Thyroid gland (tissue), 4 donors: ENCODE data around the gene SMYD4. TPM values are rescaled to one million over a fixed set of nuclear protein-coding genes. Genes with fewer than 3 reads are reported as not detected.
"Not testable (repeated sequence)": the region's sequence is repeated elsewhere in the genome, so short reads cannot be mapped to it uniquely, and the experiment has no call there.

Experiments used
- DNase-seq, 2 donors: peaks; one replicate each; pipeline ENCODE4 v3.0.0-alpha.2; 2019
- H3K27ac ChIP-seq, 3 donors: fragments of 200-600 bp; sonication (generic); 1 replicate in 2 of 3; 2 replicates in 1 of 3; pipeline ENCODE4 v1.5.1; 2016 to 2019; ENCODE audit warnings: mild to moderate bottlenecking in 1 of 3, moderate library complexity in 1 of 3
- H3K27me3 ChIP-seq: fragments of 200-600 bp; sonication (generic); one replicate; pipeline ENCODE4 v1.5.1; 2019
- H3K36me3 ChIP-seq, 2 donors: fragments of 200-600 bp; sonication (generic); one replicate each; pipeline ENCODE4 v1.5.1; 2016 to 2019
- H3K4me1 ChIP-seq, 2 donors: fragments of 200-600 bp; sonication (generic); one replicate each; pipeline ENCODE4 v1.5.1; 2017 to 2019
- H3K4me3 ChIP-seq, 3 donors: fragments of 200-600 bp; sonication (generic); replicated peaks in 1 of 3; 1 replicate in 2 of 3; 2 replicates in 1 of 3; pipeline ENCODE4 v1.5.1; 2016; ENCODE audit warnings: mild to moderate bottlenecking in 1 of 3
- H3K9me3 ChIP-seq: fragments of 200-600 bp; sonication (generic); one replicate; pipeline ENCODE4 v1.5.1; 2017
- CTCF ChIP-seq, 6 experiments: fragments of 200-600 bp in 3 of 6; fragments of 450-650 bp in 3 of 6; sonication (generic) in 3 of 6; IDR thresholded peaks; one replicate each; pipeline ENCODE4 v1.5.1; 2016 to 2019; ENCODE audit warnings: antibody characterized with exemption in 6 of 6, mild to moderate bottlenecking in 2 of 6, inconsistent platforms in 1 of 6, moderate library complexity in 1 of 6
- POLR2A ChIP-seq, 2 donors: fragments of 450-650 bp; IDR thresholded peaks; one replicate each; pipeline ENCODE4 v1.6.1; 2017; ENCODE audit warnings: antibody characterized with exemption in 2 of 2, mild to moderate bottlenecking in 2 of 2, moderate library complexity in 1 of 2
- WGBS, 2 donors: methylation state at CpG; one replicate each; pipeline ENCODE4 v1.1.5; 2017; 5-methylcytosine and 5-hydroxymethylcytosine counted together
- intact Hi-C: fragments of 100-400 bp; cut with DNase I; formaldehyde crosslinking; loops from one replicate; pipeline ENCODE4 v1.15.1; 2023
- total RNA-seq, 4 donors: library from RNA; depleted of rRNA; stranded (reverse); fragments of >200 nt; gene quantifications; one replicate each; pipeline ENCODE4 v1.2.3, GENCODE V29; 2016

The SMYD4 gene
- total RNA-seq, 4 donors from 2014 or later, result 19.3 to 21.9 (median 20.4) TPM

- H3K27ac ChIP-seq, result no peak overlapping the region
- H3K27me3 ChIP-seq, result no peaks in the 10 kb centered on the region
- WGBS, 2 donors, result 96 to 97% methylated on average over 1 of the region's 1 CpG
- DNase-seq, result no peak
- no peak for TF ChIP-seq CTCF (IDR thresholded peaks at IDR 0.05)
- no peak for TF ChIP-seq POLR2A (IDR thresholded peaks at IDR 0.05)
- H3K9me3 ChIP-seq, result no peaks in the 10 kb centered on the region
- no peaks in the 10 kb centered on the region for H3K4me1 ChIP-seq
- H3K4me3 ChIP-seq, result no peak overlapping the region
- intact Hi-C loops, result no loop called here
- peaks cover 0 to 16% of the 10 kb centered on the region in 2 donors for H3K36me3 ChIP-seq
Observed at GRCh38 chr17:1802429-1802828, 27.3 kb downstream of the SMYD4 start.

- Histone ChIP-seq H3K27me3 (no peaks in the 10 kb centered on the region), H3K4me3 (no peak overlapping the region), H3K36me3 (peaks cover 0 to 16% of the 10 kb centered on the region in 2 donors), H3K9me3 (no peaks in the 10 kb centered on the region), H3K27ac (no peak overlapping the region), H3K4me1 (peaks cover 0 to 9% of the 10 kb centered on the region in 2 donors)
- no peak for TF ChIP-seq POLR2A (IDR thresholded peaks at IDR 0.05)
- TF ChIP-seq CTCF (IDR thresholded peaks at IDR 0.05), result no peak
- WGBS, 2 donors, result 81 to 84% methylated on average over 4 of the region's 4 CpGs
- no peak for DNase-seq
- intact Hi-C loops, result no loop called here
Observed at GRCh38 chr17:1800712-1801111, 29.0 kb downstream of the SMYD4 start.

- TF ChIP-seq CTCF (IDR thresholded peaks at IDR 0.05) (no peak), POLR2A (IDR thresholded peaks at IDR 0.05) (no peak)
- no peak overlapping the region for H3K27ac ChIP-seq
- no peak for DNase-seq
- intact Hi-C loops, result no loop called here
- no peak overlapping the region for H3K4me3 ChIP-seq
- H3K9me3 ChIP-seq, result no peaks in the 10 kb centered on the region
- WGBS, 2 donors, result 89% methylated on average over 7 of the region's 7 CpGs
- peaks cover 0 to 16% of the 10 kb centered on the region in 2 donors for H3K36me3 ChIP-seq
- peaks cover 0 to 9% of the 10 kb centered on the region in 2 donors for H3K4me1 ChIP-seq
- H3K27me3 ChIP-seq, result no peaks in the 10 kb centered on the region
Observed at GRCh38 chr17:1800240-1800639, 29.5 kb downstream of the SMYD4 start.

- DNase-seq, H3K4me3 ChIP-seq, H3K27me3 ChIP-seq, intact Hi-C loops, H3K27ac ChIP-seq, H3K9me3 ChIP-seq: not testable (repeated sequence)
- peaks cover 5 to 17% of the 10 kb centered on the region in 2 donors for H3K4me1 ChIP-seq
- peaks cover 0 to 11% of the 10 kb centered on the region in 2 donors for H3K36me3 ChIP-seq
- 95 to 98% methylated on average over 8 of the region's 8 CpGs for WGBS, 2 donors
Observed at GRCh38 chr17:1797846-1798245, 31.9 kb downstream of the SMYD4 start.

GRCh38 chr17:1797323-1797722 is 32.4 kb downstream of the SMYD4 start:
- TF ChIP-seq CTCF (IDR thresholded peaks at IDR 0.05) (no peak), POLR2A (IDR thresholded peaks at IDR 0.05) (no peak)
- intact Hi-C loops, result no loop called here
- Histone ChIP-seq H3K27ac (no peak overlapping the region), H3K36me3 (peaks cover 0 to 11% of the 10 kb centered on the region in 2 donors), H3K4me3 (no peak overlapping the region), H3K27me3 (no peaks in the 10 kb centered on the region), H3K9me3 (no peaks in the 10 kb centered on the region), H3K4me1 (peaks cover 8 to 22% of the 10 kb centered on the region in 2 donors)
- DNase-seq, result no peak
- 78 to 79% methylated on average over 3 of the region's 3 CpGs for WGBS, 2 donors

GRCh38 chr17:1796800-1797199 is 32.9 kb downstream of the SMYD4 start:
- WGBS, 2 donors, result 47 to 63% methylated on average over 1 of the region's 1 CpG
- H3K27me3 ChIP-seq, result no peaks in the 10 kb centered on the region
- H3K4me3 ChIP-seq, result no peak overlapping the region
- no peak for DNase-seq
- no peaks in the 10 kb centered on the region for H3K9me3 ChIP-seq
- peaks cover 8 to 26% of the 10 kb centered on the region in 2 donors for H3K4me1 ChIP-seq
- no peak overlapping the region for H3K27ac ChIP-seq
- no peak for TF ChIP-seq POLR2A (IDR thresholded peaks at IDR 0.05)
- no peak for TF ChIP-seq CTCF (IDR thresholded peaks at IDR 0.05)
- peaks cover 0 to 11% of the 10 kb centered on the region in 2 donors for H3K36me3 ChIP-seq
- intact Hi-C loops, result no loop called here
